IMR-90 (cell line): Measurements from ENCODE around the gene AUTS2. TPM values are rescaled to one million over a fixed set of nuclear protein-coding genes. Genes with fewer than 3 reads are reported as not detected.

Source experiments
- ATAC-seq: fragments of 200-7000 bp; cut with Tn5 transposase; 2 replicates; pipeline ENCODE4 v1.9.1; 2020; ENCODE audit warnings: low read depth, mild to moderate bottlenecking, moderate library complexity
- BruUV-seq: library from RNA; stranded (reverse); fragments of 400-500 nt; replicated peaks from 2 replicates; lab custom pipeline; 2021; lab: Mats Ljungman, UMichigan
- CTCF ChIA-PET: fragments of 300-600 bp; formaldehyde crosslinking; extraction: SDS; loops from one replicate; lab custom pipeline; 2021; ENCODE audit warnings: antibody characterized with exemption; lab: Yijun Ruan, JAX
- POLR2A ChIA-PET: fragments of 300-600 bp; sonication (Branson Sonifier 250); formaldehyde crosslinking; loops from one replicate; lab custom pipeline; 2022; ENCODE audit warnings: antibody characterized with exemption; ENCODE audit not compliant: unreplicated experiment; lab: Charles Lee
- DNase-seq: peaks from one replicate; pipeline ENCODE4 v3.0.0; 2013
- H2AFZ ChIP-seq: replicated peaks from 2 replicates; pipeline ENCODE3; 2013; ENCODE audit warnings: low read length, mild to moderate bottlenecking; ENCODE audit not compliant: poor library complexity
- H2AK5ac ChIP-seq: 2 replicates; pipeline ENCODE4 v1.6.1; 2013; ENCODE audit warnings: low read depth, low read length, inconsistent platforms
- H2AK9ac ChIP-seq: replicated peaks from 2 replicates; pipeline ENCODE3; 2013; ENCODE audit warnings: mild to moderate bottlenecking, low read depth, low read length, moderate library complexity; ENCODE audit not compliant: poor library complexity
- H2BK120ac ChIP-seq: 2 replicates; pipeline ENCODE4 v1.6.1; 2013; ENCODE audit warnings: low read depth, low read length, inconsistent platforms
- H2BK15ac ChIP-seq: 3 replicates; pipeline ENCODE4 v1.6.1; 2013; ENCODE audit warnings: low read depth, low read length, inconsistent platforms
- H2BK20ac ChIP-seq: 2 replicates; pipeline ENCODE4 v1.6.1; 2013; ENCODE audit warnings: low read depth, mild to moderate bottlenecking, inconsistent platforms, low read length, moderate library complexity
- H2BK5ac ChIP-seq: 2 replicates; pipeline ENCODE4 v1.6.1; 2013; ENCODE audit warnings: mild to moderate bottlenecking, low read depth, low read length, inconsistent platforms; ENCODE audit not compliant: poor library complexity, severe bottlenecking
- H3K14ac ChIP-seq: replicated peaks from 2 replicates; pipeline ENCODE4 v1.6.1; 2013; ENCODE audit warnings: low read depth, low read length, inconsistent platforms
- H3K18ac ChIP-seq: 2 replicates; pipeline ENCODE4 v1.6.1; 2013; ENCODE audit warnings: low read depth, low read length, control low read depth
- H3K23ac ChIP-seq: 2 replicates; pipeline ENCODE4 v1.6.1; 2013; ENCODE audit warnings: low read depth, low read length, inconsistent platforms
- H3K27ac ChIP-seq: 2 replicates; pipeline ENCODE4 v1.5.1; 2013; ENCODE audit warnings: mild to moderate bottlenecking, control low read depth, low read length; ENCODE audit not compliant: insufficient read depth
- H3K27me3 ChIP-seq: 2 replicates; pipeline ENCODE4 v1.6.1; 2013; ENCODE audit warnings: low read length; ENCODE audit not compliant: control insufficient read depth, insufficient read depth
- H3K36me3 ChIP-seq: 2 replicates; pipeline ENCODE4 v1.6.1; 2013; ENCODE audit warnings: low read length, mixed read lengths; ENCODE audit not compliant: control insufficient read depth, insufficient read depth
- H3K4ac ChIP-seq: 2 replicates; pipeline ENCODE4 v1.6.1; 2013; ENCODE audit warnings: low read depth, low read length, inconsistent platforms
- H3K4me1 ChIP-seq: 2 replicates; pipeline ENCODE4 v1.6.1; 2013; ENCODE audit warnings: low read length, mixed read lengths; ENCODE audit not compliant: control insufficient read depth, insufficient read depth
- H3K4me2 ChIP-seq: 2 replicates; pipeline ENCODE4 v1.6.1; 2013; ENCODE audit warnings: low read depth, mild to moderate bottlenecking, control low read depth, low read length, moderate library complexity
- H3K4me3 ChIP-seq: 2 replicates; pipeline ENCODE4 v1.5.1; 2013; ENCODE audit warnings: low read depth, mild to moderate bottlenecking, control low read depth, low read length, moderate library complexity; ENCODE audit not compliant: insufficient read depth
- H3K56ac ChIP-seq: 2 replicates; pipeline ENCODE4 v1.6.1; 2013; ENCODE audit warnings: low read length, inconsistent platforms; ENCODE audit not compliant: insufficient read depth; ENCODE audit errors: extremely low read depth
- H3K79me1 ChIP-seq, 2 experiments: 2 replicates each; pipeline ENCODE4 v1.6.1; 2013; ENCODE audit warnings: low read length in 2 of 2, inconsistent platforms in 1 of 2, low read depth in 1 of 2
- H3K9ac ChIP-seq: 2 replicates; pipeline ENCODE4 v1.6.1; 2013; ENCODE audit warnings: low read depth, low read length, control low read depth
- H3K9me1 ChIP-seq: 2 replicates; pipeline ENCODE4 v1.6.1; 2013; ENCODE audit warnings: low read length, inconsistent platforms; ENCODE audit not compliant: insufficient read depth
- H3K9me3 ChIP-seq: 2 replicates; pipeline ENCODE4 v1.6.1; 2013; ENCODE audit warnings: low read length; ENCODE audit not compliant: control insufficient read depth, insufficient read depth
- H4K20me1 ChIP-seq: 2 replicates; pipeline ENCODE4 v1.6.1; 2013; ENCODE audit warnings: low read length, inconsistent platforms; ENCODE audit not compliant: insufficient read depth
- H4K5ac ChIP-seq: 2 replicates; pipeline ENCODE4 v1.6.1; 2013; ENCODE audit warnings: mild to moderate bottlenecking, low read depth, low read length, control low read depth
- H4K8ac ChIP-seq, 2 experiments: 2 replicates each; pipeline ENCODE4 v1.6.1; 2013; ENCODE audit warnings: low read depth in 2 of 2, low read length in 2 of 2, control low read depth in 1 of 2, inconsistent platforms in 1 of 2
- H4K91ac ChIP-seq: 2 replicates; pipeline ENCODE4 v1.6.1; 2013; ENCODE audit warnings: low read depth, low read length, inconsistent platforms; ENCODE audit not compliant: insufficient read depth
- CHD1 ChIP-seq: IDR thresholded peaks from 2 replicates; pipeline ENCODE4 v1.6.1; 2012; ENCODE audit warnings: low read depth, low read length, improper control_type of control experiment
- FOS ChIP-seq: fragments of 150-350 bp; IDR thresholded peaks from 2 replicates; pipeline ENCODE4 v1.6.1; 2016; ENCODE audit warnings: low read depth, low read length
- MXI1 ChIP-seq: IDR thresholded peaks from 2 replicates; pipeline ENCODE4 v1.6.1; 2012; ENCODE audit warnings: low read depth, mild to moderate bottlenecking, low read length, moderate library complexity, borderline replicate concordance
- POLR2A ChIP-seq: IDR thresholded peaks from 2 replicates; pipeline ENCODE4 v1.6.1; 2012; ENCODE audit warnings: mild to moderate bottlenecking, low read depth, low read length
- WGBS, 2 experiments: methylation state at CpG; one replicate each; pipeline versions ENCODE4 v1.1.5 to v1.1.7; 2013; ENCODE audit warnings: missing lambda C conversion rate in 2 of 2; ENCODE audit not compliant: insufficient read length in 1 of 2; ENCODE audit errors: extremely low coverage in 2 of 2; 5-methylcytosine and 5-hydroxymethylcytosine counted together
- dilution Hi-C: fragments of 300-500 bp; cut with HindIII; formaldehyde crosslinking; loops from one replicate; pipeline ENCODE4 v1.14.3; 2018; ENCODE audit warnings: low sequenced_read_pairs; ENCODE audit not compliant: unreplicated experiment
- in situ Hi-C: fragments of 300-500 bp; cut with MboI; formaldehyde crosslinking; loops from 3 replicates; pipeline ENCODE4 v1.14.3; 2019; ENCODE audit warnings: low sequenced_read_pairs, inconsistent platforms, mixed read lengths
- intact Hi-C: fragments of 100-400 bp; cut with micrococcal nuclease; formaldehyde crosslinking; loops from 2 replicates; pipeline ENCODE4 v1.10.0; 2022
- polyA plus RNA-seq, 3 experiments: library from polyadenylated mRNA; depleted of rRNA; stranded (reverse); fragments of >200 nt; gene quantifications; 2 replicates each; pipeline ENCODE4 v1.2.3, GENCODE V29; 2012; ENCODE audit warnings: low replicate concordance in 1 of 3
- total RNA-seq: library from RNA; depleted of rRNA; stranded (reverse); fragments of >200 nt; gene quantifications from 2 replicates; pipeline ENCODE4 v1.2.3, GENCODE V29; 2012

The AUTS2 gene
- total and polyA plus RNA-seq, 2 of the 4 experiments (the other 2 are of a cell fraction): 0.90 to 3.0 TPM

DNA sequence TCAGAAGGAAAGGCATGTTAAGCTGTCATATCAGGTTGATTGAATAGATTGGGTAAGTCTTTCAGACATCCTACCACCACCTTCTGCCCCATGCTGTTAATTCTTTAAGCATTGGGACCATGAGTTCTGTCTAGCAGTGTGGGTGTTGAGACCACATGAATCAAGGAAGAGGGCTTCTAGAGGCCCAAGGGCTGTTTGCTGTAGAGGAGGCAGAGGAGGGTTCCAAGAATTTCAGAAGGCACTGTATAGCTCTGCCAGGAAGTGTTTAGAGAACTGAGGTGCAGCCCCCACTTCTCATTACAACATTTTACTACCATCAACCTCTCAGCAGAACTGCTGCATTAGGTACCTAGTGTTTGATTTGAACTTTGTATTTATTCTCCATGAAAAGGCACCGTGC, 720.2 kb downstream of the AUTS2 start:
- Histone ChIP-seq H4K5ac (no peak overlapping the region), H3K27ac (no peak overlapping the region), H4K8ac (no peak overlapping the region), H3K9ac (no peak overlapping the region), H3K56ac (no peak overlapping the region), H2AK5ac (no peak overlapping the region), H3K79me1 (no peaks in the 10 kb centered on the region), H3K27me3 (no peaks in the 10 kb centered on the region), H2BK120ac (no peak overlapping the region), H2BK20ac (no peak overlapping the region), H2AK9ac (no peak overlapping the region), H3K9me3 (peaks cover 2% of the 10 kb centered on the region; the same call in 1 of the 2 replicates), H4K91ac (no peak overlapping the region), H3K36me3 (no peaks in the 10 kb centered on the region), H3K4me2 (no peak overlapping the region), H2BK5ac (no peak overlapping the region), H3K9me1 (no peaks in the 10 kb centered on the region), H3K4me3 (no peak overlapping the region), H2AFZ (no peak overlapping the region), H2BK15ac (no peak overlapping the region), H3K4me1 (no peaks in the 10 kb centered on the region), H4K20me1 (no peaks in the 10 kb centered on the region), H3K18ac (no peak overlapping the region), H3K14ac (no peak overlapping the region), H3K4ac (no peak overlapping the region), H3K23ac (no peak overlapping the region)
- in situ Hi-C loops: no loop called here
- TF ChIP-seq MXI1 (no peak), POLR2A (no peak), CHD1 (no peak), FOS (no peak)
- no CpG with 5 or more reads among the region's 1 CpG for WGBS, 2 experiments
- DNase-seq: no peak
- intact Hi-C loops: no loop called here
- no peak for ATAC-seq
- no TSS peak for BruUV-seq
- dilution Hi-C loops: no loop called here
- ChIA-PET CTCF (no interaction called here), POLR2A (no interaction called here)
